Aorta (tissue), 5 donors: ENCODE data around the gene TRIM72. TPM values are rescaled to one million over a fixed set of nuclear protein-coding genes. Genes with fewer than 3 reads are reported as not detected.
"Not testable (repeated sequence)": the region's sequence is repeated elsewhere in the genome, so short reads cannot be mapped to it uniquely, and the experiment has no call there.

Source experiments
- ATAC-seq: fragments of 200-7000 bp; cut with Tn5 transposase; one replicate; pipeline ENCODE4 v1.9.1; 2022; ENCODE audit warnings: moderate library complexity; ENCODE audit not compliant: low FRiP score
- DNase-seq, 2 donors: peaks; one replicate each; pipeline ENCODE4 v3.0.0-alpha.2; 2020
- H3K27ac ChIP-seq, 2 donors: one replicate each; pipeline ENCODE4 v1.5.1; 2013; ENCODE audit warnings: low read length in 2 of 2, mild to moderate bottlenecking in 2 of 2, moderate library complexity in 2 of 2, control low read depth in 1 of 2, inconsistent platforms in 1 of 2, low read depth in 1 of 2
- H3K27me3 ChIP-seq, 2 donors: one replicate each; pipeline ENCODE4 v1.6.1; 2013; ENCODE audit warnings: control low read depth in 1 of 2, low read length in 1 of 2, mild to moderate bottlenecking in 1 of 2, moderate library complexity in 1 of 2; ENCODE audit not compliant: insufficient read depth in 2 of 2, control insufficient read depth in 1 of 2
- H3K36me3 ChIP-seq, 2 donors: one replicate each; pipeline ENCODE4 v1.6.1; 2013; ENCODE audit warnings: control low read depth in 1 of 2, low read length in 1 of 2, mild to moderate bottlenecking in 1 of 2; ENCODE audit not compliant: insufficient read depth in 2 of 2, control insufficient read depth in 1 of 2
- H3K4me1 ChIP-seq, 2 donors: one replicate each; pipeline ENCODE4 v1.6.1; 2013; ENCODE audit warnings: low read length in 2 of 2, control low read depth in 1 of 2, mild to moderate bottlenecking in 1 of 2, moderate library complexity in 1 of 2; ENCODE audit not compliant: insufficient read depth in 2 of 2, control insufficient read depth in 1 of 2
- H3K4me3 ChIP-seq, 2 donors: one replicate each; pipeline ENCODE4 v1.5.1; 2013; ENCODE audit warnings: low read length in 2 of 2, control low read depth in 1 of 2, mild to moderate bottlenecking in 1 of 2
- H3K9me3 ChIP-seq: one replicate; pipeline ENCODE4 v1.6.1; 2013; ENCODE audit warnings: mild to moderate bottlenecking, low read length; ENCODE audit not compliant: control insufficient read depth
- WGBS, 2 donors: extraction: QIAGEN DNeasy Blood & Tissue Kit; methylation state at CpG; one replicate each; pipeline ENCODE4 v1.1.7; 2013; 5-methylcytosine and 5-hydroxymethylcytosine counted together
- intact Hi-C, 2 donors: fragments of 100-400 bp; cut with DNase I; formaldehyde crosslinking; loops; one replicate each; pipeline versions ENCODE4 v1.14.2 to v1.15.0; 2022
- polyA plus RNA-seq, 2 donors: library from polyadenylated mRNA; stranded (reverse); fragments of 200-250 nt; gene quantifications; one replicate each; pipeline ENCODE4 v1.2.3, GENCODE V29; 2013
- total RNA-seq, 2 donors: library from RNA; stranded (reverse); fragmentation: NEBNext Ultra II Directional; extraction: Animal tissue kit (Norgen Biotek cat#: 25700); gene quantifications; one replicate each; pipeline ENCODE4 v1.2.1, GENCODE V29; 2021
- donor health status: healthy with polysubstance abuse.
- donor health status: Bipolar disorder and iron deficiency.
- donor health status: DM: no; HTN: no; CAD: no.
- donor health status: DM: no; HTN: no; CAD: no.
- donor health status: DM: yes; HTN: yes; CAD: no.

The TRIM72 gene
- total and polyA plus RNA-seq, 4 donors, result 0.05 to 0.24 TPM; not detected in 2

DNA sequence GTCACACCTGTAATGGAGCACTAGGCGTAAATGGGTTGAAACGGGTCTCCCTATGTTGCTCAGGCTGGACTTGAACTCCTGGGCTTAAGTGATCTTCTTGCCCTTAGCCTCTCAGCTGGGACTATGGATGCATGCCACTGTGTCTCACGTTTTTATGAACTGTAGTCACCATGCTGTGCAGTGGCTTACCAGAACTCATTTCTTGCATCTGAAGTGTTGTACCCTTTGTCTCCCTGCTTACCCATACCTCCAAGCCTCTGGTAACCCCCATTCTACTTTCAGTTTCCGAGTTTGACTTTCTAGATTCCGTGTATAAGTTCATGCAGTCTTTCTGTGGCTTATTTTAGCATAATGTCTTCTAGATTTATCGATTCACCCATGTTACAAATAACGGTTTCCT lies 19.0 kb upstream of the TRIM72 start:
- H3K4me3 ChIP-seq, result no peak overlapping the region
- peaks cover 9 to 15% of the 10 kb centered on the region in 2 donors for H3K36me3 ChIP-seq
- no peaks in the 10 kb centered on the region for H3K9me3 ChIP-seq
- no peak overlapping the region for H3K27ac ChIP-seq
- ATAC-seq, result no peak
- no peaks in the 10 kb centered on the region for H3K4me1 ChIP-seq
- no peaks in the 10 kb centered on the region for H3K27me3 ChIP-seq
- intact Hi-C loops, result no loop called here
- peak in 1 of 2 donors; percentile 3 for DNase-seq
- WGBS, 2 donors, result 84 to 86% methylated on average over 7 of the region's 7 CpGs

- DNase-seq, result peak; percentile 12 to 34
- intact Hi-C loops, result not testable (repeated sequence)
Measured at GRCh38 chr16:31195861-31196260, 18.1 kb upstream of the TRIM72 start.

GRCh38 chr16:31196324-31197088 lies 17.4 kb upstream of the TRIM72 start:
- peak; percentile 21 to 67 for DNase-seq
- peaks cover 4 to 5% of the 10 kb centered on the region in 2 donors for H3K36me3 ChIP-seq
- H3K4me3 ChIP-seq, result no peak overlapping the region
- no peak overlapping the region for H3K27ac ChIP-seq
- intact Hi-C loops, result no loop called here
- no peaks in the 10 kb centered on the region for H3K4me1 ChIP-seq
- no peak for ATAC-seq
- H3K27me3 ChIP-seq, result no peaks in the 10 kb centered on the region
- no peaks in the 10 kb centered on the region for H3K9me3 ChIP-seq
- WGBS, 2 donors, result 90 to 91% methylated on average over 17 of the region's 17 CpGs

More at GRCh38 chr16:31195861-31196260, 18.1 kb upstream of the TRIM72 start:
- not testable (repeated sequence) for H3K36me3 ChIP-seq, H3K9me3 ChIP-seq, ATAC-seq, H3K27ac ChIP-seq, H3K27me3 ChIP-seq, H3K4me1 ChIP-seq, H3K4me3 ChIP-seq
- WGBS, 2 donors, result 95 to 96% methylated on average over 11 of the region's 11 CpGs

GRCh38 chr16:31198207-31198882 lies 15.6 kb upstream of the TRIM72 start:
- H3K4me1 ChIP-seq, result no peaks in the 10 kb centered on the region
- peaks cover 0 to 3% of the 10 kb centered on the region in 2 donors for H3K36me3 ChIP-seq
- no peaks in the 10 kb centered on the region for H3K27me3 ChIP-seq
- WGBS, 2 donors, result 51 to 59% methylated on average over 7 of the region's 7 CpGs
- no peaks in the 10 kb centered on the region for H3K9me3 ChIP-seq
- DNase-seq, result peak; percentile 36 to 67
- intact Hi-C loops, result no loop called here
- ATAC-seq, result no peak
- no peak overlapping the region for H3K27ac ChIP-seq
- H3K4me3 ChIP-seq, result no peak overlapping the region

- ATAC-seq (no peak), DNase-seq (peak; percentile 5 to 19)
- Histone ChIP-seq H3K4me1 (no peaks in the 10 kb centered on the region), H3K4me3 (no peak overlapping the region), H3K27me3 (no peaks in the 10 kb centered on the region), H3K36me3 (no peaks in the 10 kb centered on the region), H3K27ac (no peak overlapping the region), H3K9me3 (no peaks in the 10 kb centered on the region)
- WGBS, 2 donors, result 88 to 92% methylated on average over 5 of the region's 5 CpGs
- intact Hi-C loops, result no loop called here
Measured at GRCh38 chr16:31199430-31200041, 14.4 kb upstream of the TRIM72 start.

DNA sequence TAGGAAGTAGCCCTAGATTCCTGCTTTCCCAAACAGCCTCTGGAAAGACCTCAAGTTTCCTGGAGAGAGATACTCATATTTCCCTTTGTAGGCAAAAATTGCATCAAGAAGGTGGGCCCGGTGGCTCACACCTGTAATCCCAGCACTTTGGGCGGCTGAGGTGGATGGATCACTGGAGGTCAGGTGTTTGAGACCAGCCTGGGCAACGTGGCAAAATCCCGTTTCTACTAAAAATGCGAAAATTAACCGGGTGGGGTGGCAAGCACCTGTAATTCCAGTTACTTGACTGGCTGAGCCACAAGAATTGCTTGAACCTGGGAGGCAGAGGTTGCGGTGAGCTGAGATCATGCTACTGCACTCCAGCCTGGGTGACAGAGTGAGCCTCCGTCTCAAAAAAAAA lies 13.8 kb upstream of the TRIM72 start:
- H3K4me1 ChIP-seq, H3K27ac ChIP-seq, ATAC-seq, H3K9me3 ChIP-seq, H3K36me3 ChIP-seq, H3K27me3 ChIP-seq, intact Hi-C loops, H3K4me3 ChIP-seq: not testable (repeated sequence)
- peak; percentile 15 to 46 for DNase-seq
- 90 to 92% methylated on average over 8 of the region's 8 CpGs for WGBS, 2 donors

GRCh38 chr16:31200821-31201568 lies 12.9 kb upstream of the TRIM72 start:
- Histone ChIP-seq H3K27ac (no peak overlapping the region), H3K4me1 (no peaks in the 10 kb centered on the region), H3K9me3 (no peaks in the 10 kb centered on the region), H3K4me3 (no peak overlapping the region), H3K27me3 (no peaks in the 10 kb centered on the region), H3K36me3 (no peaks in the 10 kb centered on the region)
- DNase-seq (peak; percentile 44 to 68), ATAC-seq (no peak)
- intact Hi-C loops, result no loop called here
- 61 to 65% methylated on average over 8 of the region's 8 CpGs for WGBS, 2 donors

DNA sequence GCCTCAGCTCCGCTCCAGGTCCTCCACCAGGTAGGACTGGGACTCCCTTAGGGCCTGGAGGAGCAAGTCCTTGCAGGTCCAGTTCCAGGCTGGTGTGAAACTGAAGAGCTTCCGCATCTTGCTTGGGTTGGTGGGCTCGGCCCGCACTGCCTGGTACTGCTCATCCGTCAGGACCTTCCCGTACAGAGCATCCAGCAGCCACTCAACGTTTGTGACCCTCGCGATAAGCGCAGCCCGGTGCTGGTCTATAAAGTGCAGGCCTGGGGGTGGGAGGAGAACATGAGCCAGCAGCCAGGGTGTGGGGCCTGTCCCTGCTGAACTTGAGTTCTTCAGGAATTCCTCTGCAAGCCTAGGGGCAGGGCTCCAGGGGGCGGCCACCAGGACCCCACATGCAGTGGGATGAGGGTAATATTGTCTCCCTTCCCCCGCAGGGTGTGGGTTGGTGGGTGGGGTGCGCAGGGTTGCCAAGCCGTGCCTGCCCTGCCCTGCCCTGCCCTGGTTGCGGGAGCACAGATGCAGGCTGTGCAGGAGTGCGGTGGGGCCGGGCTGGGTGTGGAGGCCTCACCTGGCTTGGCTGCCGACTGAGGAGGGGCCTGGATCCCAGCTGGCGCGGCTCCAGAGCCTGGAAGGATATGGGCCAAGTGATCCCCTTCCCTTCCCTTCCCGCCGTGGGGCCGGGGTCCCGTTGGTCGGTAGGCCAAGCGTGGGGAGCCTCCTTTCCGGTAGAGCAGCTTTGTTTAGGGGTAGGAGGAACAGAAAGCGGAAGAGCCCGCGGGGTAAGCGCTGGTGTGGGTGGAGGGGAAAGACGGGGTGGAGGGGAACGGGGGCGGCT lies 12.1 kb upstream of the TRIM72 start:
- Histone ChIP-seq H3K9me3 (no peaks in the 10 kb centered on the region), H3K4me3 (peak overlapping the region in 1 of 2 donors; percentile 5), H3K27ac (no peak overlapping the region), H3K36me3 (no peaks in the 10 kb centered on the region), H3K4me1 (no peaks in the 10 kb centered on the region), H3K27me3 (no peaks in the 10 kb centered on the region)
- peak; percentile 64 to 80 for DNase-seq
- peak; percentile 65 for ATAC-seq
- WGBS, 2 donors, result 17 to 18% methylated on average over 31 to 35 of the region's 35 CpGs
- intact Hi-C loops, result no loop called here
